GM21515 (cell line): ENCODE measurements around the gene GKN2.
"Not testable (repeated sequence)": the region's sequence is repeated elsewhere in the genome, so short reads cannot be mapped to it uniquely, and the experiment has no call there.

Experiments used
- ATAC-seq: cut with Tn5 transposase; IDR thresholded peaks from one replicate; pipeline ENCODE4 v1.9.1; 2021; ENCODE audit not compliant: unreplicated experiment

GKN2 gene

GRCh38 chr2:68961380-68961779, 8.7 kb upstream of the GKN2 start:
- ATAC-seq: no peak

GRCh38 chr2:68959001-68959400, 6.3 kb upstream of the GKN2 start:
- ATAC-seq: no peak

GRCh38 chr2:68955432-68955831, 2.7 kb upstream of the GKN2 start:
- not testable (repeated sequence) for ATAC-seq

GRCh38 chr2:68951899-68952298, 794 bp downstream of the GKN2 start:
- no peak for ATAC-seq

- no peak for ATAC-seq
Measured at GRCh38 chr2:68948710-68949109, 4.0 kb downstream of the GKN2 start.

GRCh38 chr2:68946117-68946516, 6.6 kb downstream of the GKN2 start:
- no peak for ATAC-seq

- ATAC-seq: peak; percentile 69
Measured at GRCh38 chr2:68943581-68944568, 8.8 kb downstream of the GKN2 start.

GRCh38 chr2:68942827-68943226, 9.9 kb downstream of the GKN2 start:
- ATAC-seq: no peak

GRCh38 chr2:68940369-68940768, 12.3 kb downstream of the GKN2 start:
- ATAC-seq: no peak

- ATAC-seq: no peak
Measured at GRCh38 chr2:68939962-68940361, 12.7 kb downstream of the GKN2 start.

- no peak for ATAC-seq
Measured at GRCh38 chr2:68938938-68939337, 13.8 kb downstream of the GKN2 start.

GRCh38 chr2:68937346-68938055, 15.2 kb downstream of the GKN2 start:
- ATAC-seq: no peak

- ATAC-seq: no peak
Measured at GRCh38 chr2:68936889-68937288, 15.8 kb downstream of the GKN2 start.

- no peak for ATAC-seq
Measured at GRCh38 chr2:68936427-68936826, 16.3 kb downstream of the GKN2 start.

- ATAC-seq: no peak
Measured at GRCh38 chr2:68935471-68935870, 17.2 kb downstream of the GKN2 start.

GRCh38 chr2:68934021-68934420, 18.7 kb downstream of the GKN2 start:
- no peak for ATAC-seq

- no peak for ATAC-seq
Measured at GRCh38 chr2:68932402-68932801, 20.3 kb downstream of the GKN2 start.

GRCh38 chr2:68931799-68932198, 20.9 kb downstream of the GKN2 start:
- ATAC-seq: no peak

- no peak for ATAC-seq
Measured at GRCh38 chr2:68931149-68931711, 21.5 kb downstream of the GKN2 start.

GRCh38 chr2:68926796-68927195, 25.9 kb downstream of the GKN2 start:
- no peak for ATAC-seq

GRCh38 chr2:68925295-68925896, 27.3 kb downstream of the GKN2 start:
- ATAC-seq: no peak
